ENCODE data around the gene SLFN14.

- TF ChIP-seq, protein P1, sequence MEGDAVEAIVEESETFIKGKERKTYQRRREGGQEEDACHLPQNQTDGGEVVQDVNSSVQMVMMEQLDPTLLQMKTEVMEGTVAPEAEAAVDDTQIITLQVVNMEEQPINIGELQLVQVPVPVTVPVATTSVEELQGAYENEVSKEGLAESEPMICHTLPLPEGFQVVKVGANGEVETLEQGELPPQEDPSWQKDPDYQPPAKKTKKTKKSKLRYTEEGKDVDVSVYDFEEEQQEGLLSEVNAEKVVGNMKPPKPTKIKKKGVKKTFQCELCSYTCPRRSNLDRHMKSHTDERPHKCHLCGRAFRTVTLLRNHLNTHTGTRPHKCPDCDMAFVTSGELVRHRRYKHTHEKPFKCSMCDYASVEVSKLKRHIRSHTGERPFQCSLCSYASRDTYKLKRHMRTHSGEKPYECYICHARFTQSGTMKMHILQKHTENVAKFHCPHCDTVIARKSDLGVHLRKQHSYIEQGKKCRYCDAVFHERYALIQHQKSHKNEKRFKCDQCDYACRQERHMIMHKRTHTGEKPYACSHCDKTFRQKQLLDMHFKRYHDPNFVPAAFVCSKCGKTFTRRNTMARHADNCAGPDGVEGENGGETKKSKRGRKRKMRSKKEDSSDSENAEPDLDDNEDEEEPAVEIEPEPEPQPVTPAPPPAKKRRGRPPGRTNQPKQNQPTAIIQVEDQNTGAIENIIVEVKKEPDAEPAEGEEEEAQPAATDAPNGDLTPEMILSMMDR (conservative IDR thresholded peaks at IDR 0.05; ENCODE audit: low read depth, low read length), result no peak
- TF ChIP-seq POLR2A (IDR thresholded peaks at IDR 0.05; ENCODE audit: low read depth, low read length) (no peak), CEBPB (IDR thresholded peaks at IDR 0.05; ENCODE audit: low read depth, low read length) (no peak), RAD21 (IDR thresholded peaks at IDR 0.05; ENCODE audit: low read length) (no peak), BHLHE40 (IDR thresholded peaks at IDR 0.05; ENCODE audit: low read depth, low read length) (no peak), FOS (IDR thresholded peaks at IDR 0.05; ENCODE audit: low read depth, low read length) (no peak)
Measured at GRCh38 chr17:35537601-35538141, 22.9 kb downstream of the SLFN14 start, which contains the start of gene SLFN12L.

All from IMR-90 (cell line).